ENCODE measurements around the gene FAM114A1. TPM values are rescaled to one million over a fixed set of nuclear protein-coding genes. Genes with fewer than 3 reads are reported as not detected.

FAM114A1 gene
- total and polyA plus RNA-seq, 7 donors: 5.6 to 20.0 (median 15.4) TPM

GRCh38 chr4:38872620-38873019 is 5.0 kb downstream of the FAM114A1 start:
- peaks cover 37% of the 10 kb centered on the region for H3K4me1 ChIP-seq
- no peak for TF ChIP-seq CTCF (IDR thresholded peaks at IDR 0.05)
- peaks cover 0 to 16% of the 10 kb centered on the region in 2 donors for H3K36me3 ChIP-seq (ENCODE audit: insufficient read depth in 1 of 2, low read depth in 1 of 2)
- ATAC-seq (no peak), DNase-seq (no peak)
- 78 to 82% (median 80%) methylated on average over 5 of the region's 5 CpGs for WGBS, 3 donors
- intact Hi-C loops (cut with DNase I): no loop called here
- no peaks in the 10 kb centered on the region for H3K27me3 ChIP-seq (ENCODE audit: insufficient read depth in 3 of 3, low read length in 2 of 3)
- H3K27ac ChIP-seq: no peak overlapping the region
- H3K4me3 ChIP-seq: no peak overlapping the region
- H3K9me3 ChIP-seq: no peaks in the 10 kb centered on the region

GRCh38 chr4:38873290-38873944 is 5.8 kb downstream of the FAM114A1 start:
- H3K4me1 ChIP-seq: peaks cover 36% of the 10 kb centered on the region
- DNase-seq (no peak), ATAC-seq (no peak)
- WGBS, 3 donors: 70 to 75% (median 72%) methylated on average over 5 of the region's 5 CpGs
- H3K4me3 ChIP-seq: no peak overlapping the region
- H3K9me3 ChIP-seq: no peaks in the 10 kb centered on the region
- peaks cover 0 to 21% of the 10 kb centered on the region in 2 donors for H3K36me3 ChIP-seq (ENCODE audit: insufficient read depth in 1 of 2, low read depth in 1 of 2)
- no peak overlapping the region for H3K27ac ChIP-seq
- no peak for TF ChIP-seq CTCF (IDR thresholded peaks at IDR 0.05)
- no peaks in the 10 kb centered on the region for H3K27me3 ChIP-seq (ENCODE audit: insufficient read depth in 3 of 3, low read length in 2 of 3)
- intact Hi-C loops (cut with DNase I): no loop called here

- Histone ChIP-seq H3K4me1 (peaks cover 6% of the 10 kb centered on the region), H3K36me3 (ENCODE audit: insufficient read depth in 1 of 2, low read depth in 1 of 2) (peaks cover 4 to 29% of the 10 kb centered on the region in 2 donors), H3K4me3 (no peak overlapping the region), H3K27ac (no peak overlapping the region), H3K9me3 (no peaks in the 10 kb centered on the region), H3K27me3 (ENCODE audit: insufficient read depth in 3 of 3, low read length in 2 of 3) (no peaks in the 10 kb centered on the region)
- TF ChIP-seq CTCF (IDR thresholded peaks at IDR 0.05): no peak
- ATAC-seq (no peak), DNase-seq (no peak)
- 89 to 100% (median 91%) methylated on average over 2 of the region's 2 CpGs for WGBS, 3 donors
- intact Hi-C loops (cut with DNase I): no loop called here
These were observed 9.0 kb downstream of the FAM114A1 start for GRCh38 chr4:38876636-38877035.

- Histone ChIP-seq H3K4me3 (no peak overlapping the region), H3K36me3 (ENCODE audit: insufficient read depth in 1 of 2, low read depth in 1 of 2) (peaks cover 0 to 22% of the 10 kb centered on the region in 2 donors), H3K27ac (no peak overlapping the region), H3K4me1 (no peaks in the 10 kb centered on the region), H3K9me3 (no peaks in the 10 kb centered on the region), H3K27me3 (ENCODE audit: insufficient read depth in 3 of 3, low read length in 2 of 3) (no peaks in the 10 kb centered on the region)
- WGBS, 3 donors: 98 to 100% (median 98%) methylated on average over 4 of the region's 4 CpGs
- intact Hi-C loops (cut with DNase I): no loop called here
- DNase-seq (no peak), ATAC-seq (no peak)
- TF ChIP-seq CTCF (IDR thresholded peaks at IDR 0.05): no peak
These were observed 16.6 kb downstream of the FAM114A1 start for GRCh38 chr4:38884254-38884653.

GRCh38 chr4:38889143-38889542 is 21.5 kb downstream of the FAM114A1 start:
- 90 to 100% (median 94%) methylated on average over 1 of the region's 1 CpG for WGBS, 3 donors
- H3K4me3 ChIP-seq: no peak overlapping the region
- intact Hi-C loops (cut with DNase I): no loop called here
- no peak for TF ChIP-seq CTCF (IDR thresholded peaks at IDR 0.05)
- DNase-seq (no peak), ATAC-seq (no peak)
- no peaks in the 10 kb centered on the region for H3K27me3 ChIP-seq (ENCODE audit: insufficient read depth in 3 of 3, low read length in 2 of 3)
- H3K36me3 ChIP-seq (ENCODE audit: insufficient read depth in 1 of 2, low read depth in 1 of 2): peaks cover 0 to 41% of the 10 kb centered on the region in 2 donors
- no peaks in the 10 kb centered on the region for H3K9me3 ChIP-seq
- peak overlapping the region; percentile 53 for H3K27ac ChIP-seq
- no peaks in the 10 kb centered on the region for H3K4me1 ChIP-seq
